Activated CD4-positive, alpha-beta T cell treated with anti-CD3 and anti-CD28 coated beads for 48 hours (primary cell): ENCODE measurements around the gene SLC22A14.
"Not testable (repeated sequence)": the region's sequence is repeated elsewhere in the genome, so short reads cannot be mapped to it uniquely, and the experiment has no call there.

Experiments used
- DNase-seq: peaks from one replicate; pipeline ENCODE4 v3.0.0-alpha.2; 2020

The SLC22A14 gene

GRCh38 chr3:38274864-38275649 is 7.0 kb upstream of the SLC22A14 start:
- no peak for DNase-seq

- DNase-seq: no peak
These were observed 6.4 kb upstream of the SLC22A14 start for GRCh38 chr3:38275658-38276057.

GRCh38 chr3:38276081-38276916 is 5.8 kb upstream of the SLC22A14 start:
- no peak for DNase-seq

- DNase-seq: no peak
These were observed 5.0 kb upstream of the SLC22A14 start for GRCh38 chr3:38276917-38277630.

- no peak for DNase-seq
These were observed 3.3 kb upstream of the SLC22A14 start for GRCh38 chr3:38278841-38279240.

GRCh38 chr3:38283810-38284755 is 2.0 kb downstream of the SLC22A14 start:
- DNase-seq: no peak

- DNase-seq: no peak
These were observed 2.7 kb downstream of the SLC22A14 start for GRCh38 chr3:38284756-38285150.

GRCh38 chr3:38289286-38290217 is 7.5 kb downstream of the SLC22A14 start:
- not testable (repeated sequence) for DNase-seq

GRCh38 chr3:38297053-38297452 is 15.0 kb downstream of the SLC22A14 start:
- DNase-seq: not testable (repeated sequence)

GRCh38 chr3:38297537-38297936 is 15.4 kb downstream of the SLC22A14 start:
- DNase-seq: no peak

- no peak for DNase-seq
These were observed 16.0 kb downstream of the SLC22A14 start for GRCh38 chr3:38297947-38298711.

GRCh38 chr3:38306941-38307340 is 24.8 kb downstream of the SLC22A14 start:
- DNase-seq: no peak

- DNase-seq: no peak
These were observed 25.5 kb downstream of the SLC22A14 start for GRCh38 chr3:38307599-38307998.

- DNase-seq: no peak
These were observed 26.4 kb downstream of the SLC22A14 start for GRCh38 chr3:38308456-38308855.

GRCh38 chr3:38311476-38311875 is 29.4 kb downstream of the SLC22A14 start:
- DNase-seq: no peak

- DNase-seq: no peak
These were observed 29.8 kb downstream of the SLC22A14 start for GRCh38 chr3:38311941-38312340.

GRCh38 chr3:38312356-38312755 is 30.3 kb downstream of the SLC22A14 start:
- no peak for DNase-seq

- DNase-seq: no peak
These were observed 31.2 kb downstream of the SLC22A14 start for GRCh38 chr3:38313263-38313662.

GRCh38 chr3:38313695-38314094 is 31.6 kb downstream of the SLC22A14 start:
- DNase-seq: no peak

GRCh38 chr3:38314112-38314763 is 32.1 kb downstream of the SLC22A14 start:
- no peak for DNase-seq
